ENCODE results near the gene RNF43.
A peak's percentile ranks its signal among the peaks of the same experiment; 100 is the strongest.
"Not testable (repeated sequence)": the region's sequence is repeated elsewhere in the genome, so short reads cannot be mapped to it uniquely, and the experiment has no call there.

RNF43 gene

GRCh38 chr17:58397421-58397820, 19.9 kb downstream of the RNF43 start:
- not testable (repeated sequence) for H3K27me3 Mint-ChIP-seq; H3K4me3 Mint-ChIP-seq; H3K9me3 Mint-ChIP-seq; H3K36me3 Mint-ChIP-seq (ENCODE audit: low read depth); ATAC-seq; H3K27ac Mint-ChIP-seq; DNase-seq
- H3K4me1 Mint-ChIP-seq = peaks cover 26% of the 10 kb centered on the region

DNA sequence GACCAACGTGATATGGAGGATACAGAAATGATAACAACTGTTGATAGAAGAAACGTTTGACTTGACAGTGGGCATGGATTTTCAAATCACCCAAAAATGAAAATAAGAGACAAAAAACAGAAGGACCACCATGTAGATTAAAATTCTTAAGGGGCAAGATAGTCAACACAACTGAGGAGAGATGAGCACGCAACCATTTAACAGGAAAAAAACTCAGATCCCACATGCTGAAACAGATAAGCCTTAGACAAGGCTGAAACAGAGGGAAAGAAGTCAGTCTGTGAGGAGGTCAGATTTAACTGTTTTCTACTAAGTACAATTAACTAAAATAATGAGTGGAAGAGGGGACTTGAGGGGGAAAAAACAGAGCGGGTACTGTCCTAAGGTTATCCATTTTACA, 21.2 kb downstream of the RNF43 start:
- Mint-ChIP-seq H3K9me3 (no peaks in the 10 kb centered on the region), H3K4me3 (no peak overlapping the region), H3K27me3 (no peaks in the 10 kb centered on the region), H3K4me1 (peaks cover 14% of the 10 kb centered on the region), H3K36me3 (ENCODE audit: low read depth) (no peaks in the 10 kb centered on the region), H3K27ac (no peak overlapping the region)
- no peak for DNase-seq
- ATAC-seq = no peak

DNA sequence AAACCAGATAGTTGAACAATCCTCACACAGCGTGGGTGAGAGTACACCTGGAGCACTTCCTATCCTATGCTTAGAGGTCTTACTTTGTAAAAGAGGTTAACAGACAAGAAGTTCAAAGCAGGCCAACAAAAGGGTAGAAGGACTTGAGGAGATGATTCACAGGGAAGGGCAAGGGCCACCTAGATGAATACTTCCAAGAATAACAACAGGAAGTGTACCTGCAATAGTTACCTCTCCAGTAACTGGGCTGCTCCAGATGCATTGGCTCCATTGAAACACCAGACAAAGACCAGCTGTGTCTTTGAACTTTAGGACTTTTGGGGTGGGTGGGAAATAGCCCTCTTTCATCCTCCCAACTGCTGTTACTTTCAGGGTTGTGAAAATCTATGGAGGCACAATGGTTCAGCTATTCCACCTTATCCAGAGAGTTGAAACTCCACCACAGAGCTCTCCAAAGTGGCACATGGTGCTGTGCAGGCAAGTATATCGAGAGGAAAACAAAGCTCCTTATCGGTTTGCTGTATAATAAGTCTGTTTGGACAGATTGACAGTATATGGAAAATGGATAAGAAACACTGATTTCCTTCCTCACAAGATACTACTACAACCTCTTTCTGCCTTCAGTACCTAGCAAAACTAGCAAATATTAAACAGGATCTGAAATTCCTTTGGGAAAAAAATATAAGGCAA, 22.7 kb downstream of the RNF43 start:
- H3K27me3 Mint-ChIP-seq = no peaks in the 10 kb centered on the region
- H3K4me1 Mint-ChIP-seq = peaks cover under 1% of the 10 kb centered on the region
- ATAC-seq (no peak), DNase-seq (no peak)
- H3K9me3 Mint-ChIP-seq = no peaks in the 10 kb centered on the region
- no peak overlapping the region for H3K27ac Mint-ChIP-seq
- no peak overlapping the region for H3K4me3 Mint-ChIP-seq
- no peaks in the 10 kb centered on the region for H3K36me3 Mint-ChIP-seq (ENCODE audit: low read depth)

DNA sequence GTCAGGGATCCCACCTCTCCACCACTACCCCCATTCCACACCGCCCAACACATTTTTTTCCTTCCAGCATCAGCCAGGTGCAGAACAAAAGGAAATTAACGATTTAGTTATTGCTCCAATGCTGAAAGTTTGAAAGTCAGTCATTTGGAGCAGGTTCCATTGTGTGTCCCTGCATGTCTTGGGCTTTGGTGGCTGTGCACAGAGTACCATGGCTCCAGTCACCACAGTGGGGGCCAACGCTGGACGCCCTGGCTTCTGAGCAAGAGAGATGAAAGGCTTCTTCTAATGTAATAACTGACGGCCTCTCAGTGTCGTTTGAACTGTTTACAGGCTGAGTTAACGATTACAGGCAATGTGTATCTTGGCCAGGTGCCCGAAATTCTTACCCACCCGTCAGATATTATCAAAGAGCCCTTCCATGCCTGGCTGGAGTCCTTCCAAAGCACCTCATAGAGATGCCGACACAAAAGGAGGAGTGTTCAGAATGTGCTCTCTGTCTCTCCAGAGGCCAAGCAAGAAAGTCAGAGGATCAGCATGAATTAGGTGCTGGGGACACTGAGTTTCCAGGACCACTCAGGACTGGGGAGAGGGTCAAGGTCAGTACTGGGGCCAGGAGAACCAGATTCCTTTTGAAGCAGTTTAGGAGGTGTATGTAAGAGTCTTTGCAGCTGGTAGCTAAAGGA, 25.9 kb downstream of the RNF43 start:
- no peaks in the 10 kb centered on the region for H3K27me3 Mint-ChIP-seq
- H3K4me1 Mint-ChIP-seq = peaks cover 20% of the 10 kb centered on the region
- no peak overlapping the region for H3K4me3 Mint-ChIP-seq
- ATAC-seq = no peak
- no peaks in the 10 kb centered on the region for H3K36me3 Mint-ChIP-seq (ENCODE audit: low read depth)
- no peaks in the 10 kb centered on the region for H3K9me3 Mint-ChIP-seq
- DNase-seq = no peak
- H3K27ac Mint-ChIP-seq = no peak overlapping the region

DNA sequence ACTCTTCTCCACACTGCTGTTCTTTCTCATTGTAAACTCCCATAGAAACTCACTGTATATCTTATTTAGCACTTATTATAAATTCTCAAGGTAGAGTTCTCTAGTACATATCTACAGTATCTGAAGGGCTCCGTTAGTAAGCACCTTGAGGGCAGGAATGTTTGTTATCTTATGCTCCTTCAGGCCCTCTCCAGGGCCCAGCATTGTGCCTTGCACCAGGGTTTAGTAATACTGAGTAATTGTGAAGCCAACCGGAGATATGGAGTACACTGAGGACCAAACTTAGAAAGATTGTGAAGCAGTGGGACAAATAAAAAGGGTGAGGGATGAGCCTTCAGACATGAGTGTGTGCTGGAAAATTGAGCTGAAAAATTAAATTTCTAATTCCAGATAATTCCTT, 26.4 kb downstream of the RNF43 start:
- DNase-seq (no peak), ATAC-seq (no peak)
- peaks cover 20% of the 10 kb centered on the region for H3K4me1 Mint-ChIP-seq
- H3K27me3 Mint-ChIP-seq = no peaks in the 10 kb centered on the region
- no peak overlapping the region for H3K4me3 Mint-ChIP-seq
- H3K9me3 Mint-ChIP-seq = no peaks in the 10 kb centered on the region
- H3K27ac Mint-ChIP-seq = no peak overlapping the region
- no peaks in the 10 kb centered on the region for H3K36me3 Mint-ChIP-seq (ENCODE audit: low read depth)

DNA sequence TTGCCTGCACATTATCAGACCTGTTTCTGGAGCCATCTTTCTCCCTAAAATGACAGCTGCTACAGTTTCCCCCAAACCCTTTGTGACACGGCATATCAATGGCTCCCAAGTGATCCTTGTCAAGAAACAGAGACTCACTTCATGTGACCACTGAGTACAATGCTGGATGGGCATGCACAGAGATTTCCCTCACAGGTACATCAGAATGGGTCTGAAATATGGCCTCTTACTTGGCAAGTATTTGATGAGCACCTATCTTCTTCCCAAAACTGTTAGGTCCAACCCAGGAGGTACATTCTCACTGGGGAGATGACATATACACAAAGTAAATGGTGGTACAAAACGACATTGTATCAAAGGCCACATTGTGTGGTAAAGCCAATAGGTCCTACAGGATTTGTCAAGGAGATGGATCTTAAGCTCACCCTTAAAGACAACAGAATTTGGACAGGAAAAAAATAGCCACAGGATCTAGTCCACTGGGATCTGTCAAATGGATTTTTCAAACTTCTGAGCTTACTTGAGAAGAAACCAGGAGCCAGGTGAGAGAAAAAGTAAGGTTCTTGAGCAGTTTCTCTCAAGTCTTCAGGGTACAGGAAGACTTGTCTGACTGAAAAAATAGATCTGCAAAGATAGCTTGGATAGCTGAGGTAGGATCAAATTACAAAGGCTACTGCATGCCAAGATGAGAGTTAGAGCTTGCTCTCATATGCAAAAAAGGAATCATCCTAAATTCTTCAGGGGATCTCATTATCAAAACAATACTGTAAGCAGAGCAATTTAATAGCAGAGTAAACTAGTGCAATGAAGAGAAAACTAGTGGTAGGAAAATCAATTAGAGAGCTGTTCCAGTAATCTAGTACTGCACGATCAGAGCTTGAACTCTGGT, 28.8 kb downstream of the RNF43 start:
- Mint-ChIP-seq H3K9me3 (no peaks in the 10 kb centered on the region), H3K27ac (peak overlapping the region; percentile 56), H3K4me3 (no peak overlapping the region), H3K4me1 (peaks cover 20% of the 10 kb centered on the region), H3K36me3 (ENCODE audit: low read depth) (no peaks in the 10 kb centered on the region), H3K27me3 (no peaks in the 10 kb centered on the region)
- ATAC-seq (no peak), DNase-seq (no peak)

DNA sequence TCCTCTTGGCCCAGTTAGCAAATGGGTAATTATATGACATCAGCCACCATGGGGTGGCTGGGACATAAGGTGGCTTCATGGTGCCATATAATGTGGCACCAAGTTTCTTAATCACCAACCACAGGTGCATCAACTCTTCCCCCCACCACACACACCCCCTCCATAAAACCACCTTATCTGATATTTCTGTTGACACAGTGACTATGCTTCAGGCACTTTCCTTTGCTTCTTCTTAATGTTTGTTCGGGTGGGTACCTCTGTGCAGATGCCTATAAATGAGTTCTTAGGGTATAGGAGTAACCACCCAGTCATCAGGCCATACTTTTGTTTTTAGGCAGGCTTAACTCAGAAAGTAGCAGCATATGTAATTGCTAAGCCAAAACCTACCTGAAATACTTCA, 29.5 kb downstream of the RNF43 start:
- ATAC-seq (peak; percentile 93), DNase-seq (no peak)
- Mint-ChIP-seq H3K4me3 (no peak overlapping the region), H3K27me3 (no peaks in the 10 kb centered on the region), H3K36me3 (ENCODE audit: low read depth) (no peaks in the 10 kb centered on the region), H3K4me1 (peaks cover 23% of the 10 kb centered on the region), H3K9me3 (no peaks in the 10 kb centered on the region), H3K27ac (peak overlapping the region; percentile 56)

DNA sequence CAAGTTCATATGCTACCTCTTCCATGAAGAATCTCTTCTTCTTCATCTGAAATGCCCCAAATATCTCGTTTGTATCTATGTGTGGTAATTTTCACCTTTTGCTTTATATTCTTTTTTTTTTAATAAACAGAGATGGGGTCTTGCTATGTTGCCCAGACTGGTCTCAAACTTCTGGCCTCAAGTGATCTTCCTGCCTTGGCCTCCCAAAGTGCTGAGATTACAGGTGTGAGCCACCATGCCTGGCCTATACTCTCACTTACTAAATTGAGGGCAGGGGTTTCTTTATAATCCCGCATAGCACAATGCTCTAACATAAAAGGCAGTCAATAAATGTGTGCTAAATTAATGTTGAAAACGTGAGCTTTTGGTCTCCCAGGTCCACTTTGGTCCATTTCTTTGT, 30.6 kb downstream of the RNF43 start:
- Mint-ChIP-seq H3K27ac (no peak overlapping the region), H3K9me3 (no peaks in the 10 kb centered on the region), H3K36me3 (ENCODE audit: low read depth) (peaks cover 3% of the 10 kb centered on the region), H3K4me3 (no peak overlapping the region), H3K27me3 (no peaks in the 10 kb centered on the region), H3K4me1 (peaks cover 34% of the 10 kb centered on the region)
- ATAC-seq (no peak), DNase-seq (no peak)

DNA sequence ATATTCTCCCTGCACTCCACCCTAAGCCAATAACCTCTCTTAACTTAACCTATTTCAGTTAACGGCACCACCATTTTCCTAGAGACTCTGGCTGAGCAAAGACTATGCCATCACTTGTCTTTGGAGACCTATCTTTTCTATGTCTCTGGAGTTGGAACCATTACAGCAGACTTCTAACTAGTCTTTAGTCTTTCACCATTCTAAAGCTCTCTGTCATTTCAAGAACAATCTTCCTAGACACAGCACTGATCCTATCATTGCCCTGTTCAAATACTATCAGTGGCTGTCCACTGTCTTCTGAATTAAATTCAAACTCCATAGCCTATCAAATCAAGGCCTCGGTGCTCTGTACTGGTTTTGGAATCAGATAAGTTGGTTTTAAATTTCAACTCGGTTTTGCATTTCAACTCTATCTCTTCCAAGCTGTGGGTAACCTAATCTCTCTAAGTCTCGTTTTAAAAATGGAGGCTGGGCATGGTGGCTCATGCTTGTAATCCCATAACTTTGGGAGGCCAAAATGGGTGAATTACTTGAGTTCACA, 31.9 kb downstream of the RNF43 start:
- no peaks in the 10 kb centered on the region for H3K9me3 Mint-ChIP-seq
- H3K4me1 Mint-ChIP-seq = peaks cover 41% of the 10 kb centered on the region

GRCh38 chr17:58384897-58385296, 32.4 kb downstream of the RNF43 start:
- DNase-seq (no peak), ATAC-seq (no peak)
- Mint-ChIP-seq H3K4me1 (peaks cover 44% of the 10 kb centered on the region), H3K36me3 (ENCODE audit: low read depth) (peaks cover 3% of the 10 kb centered on the region), H3K9me3 (no peaks in the 10 kb centered on the region), H3K27ac (no peak overlapping the region), H3K27me3 (no peaks in the 10 kb centered on the region), H3K4me3 (no peak overlapping the region)

More for the DNA sequence above, 31.9 kb downstream of the RNF43 start:
- ATAC-seq (no peak), DNase-seq (no peak)
- peaks cover 3% of the 10 kb centered on the region for H3K36me3 Mint-ChIP-seq (ENCODE audit: low read depth)
- no peak overlapping the region for H3K27ac Mint-ChIP-seq
- H3K27me3 Mint-ChIP-seq = no peaks in the 10 kb centered on the region
- H3K4me3 Mint-ChIP-seq = no peak overlapping the region

- no peak for ATAC-seq
- Mint-ChIP-seq H3K4me3 (no peak overlapping the region), H3K27ac (no peak overlapping the region), H3K36me3 (ENCODE audit: low read depth) (peaks cover 3% of the 10 kb centered on the region), H3K27me3 (no peaks in the 10 kb centered on the region), H3K9me3 (no peaks in the 10 kb centered on the region), H3K4me1 (peaks cover 50% of the 10 kb centered on the region)
- no peak for DNase-seq
Measured at GRCh38 chr17:58383892-58384462, 33.4 kb downstream of the RNF43 start.

DNA sequence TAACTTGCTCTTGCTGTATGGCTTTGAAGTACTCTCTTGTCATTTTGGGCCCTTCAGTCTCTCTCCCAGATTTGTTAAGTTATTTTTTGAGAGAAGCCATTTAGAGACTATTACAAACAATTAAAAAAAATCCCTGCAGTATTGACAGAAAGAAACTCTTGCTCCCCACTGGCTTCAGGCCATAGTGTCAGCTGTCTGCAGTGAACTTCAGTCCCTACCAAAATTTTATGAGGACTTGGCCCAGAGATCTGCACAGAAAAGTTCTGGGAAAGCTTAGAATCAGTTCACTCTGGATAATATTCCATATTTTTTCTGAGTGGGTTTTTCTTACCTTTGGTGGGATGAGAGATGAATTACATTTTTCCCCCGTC, 34.5 kb downstream of the RNF43 start:
- Mint-ChIP-seq H3K27ac (peak overlapping the region; percentile 34), H3K9me3 (no peaks in the 10 kb centered on the region), H3K36me3 (ENCODE audit: low read depth) (peaks cover 3% of the 10 kb centered on the region), H3K4me3 (no peak overlapping the region), H3K4me1 (peaks cover 44% of the 10 kb centered on the region), H3K27me3 (no peaks in the 10 kb centered on the region)
- ATAC-seq (no peak), DNase-seq (no peak)

- ATAC-seq = peak; percentile 65
- Mint-ChIP-seq H3K9me3 (no peaks in the 10 kb centered on the region), H3K4me3 (peak overlapping the region; percentile 0), H3K4me1 (peaks cover 39% of the 10 kb centered on the region), H3K36me3 (ENCODE audit: low read depth) (peaks cover 3% of the 10 kb centered on the region), H3K27ac (peak overlapping the region; percentile 34), H3K27me3 (no peaks in the 10 kb centered on the region)
- no peak for DNase-seq
Measured at GRCh38 chr17:58382108-58382871, 35.0 kb downstream of the RNF43 start.

All from activated naive CD8-positive, alpha-beta T cell treated with anti-CD3 and anti-CD28 coated beads, Interleukin-2, amount 50 U/mL, for 24 hours (primary cell).